Measurements from ENCODE around the gene EPHA8.

Gene EPHA8

GRCh38 chr1:22600071-22600816 is 37.0 kb downstream of the EPHA8 start:
- H3K4me3 ChIP-seq (ENCODE audit: low read depth, low read length) = no peak overlapping the region
- H3K27ac ChIP-seq = no peak overlapping the region
- no peak for DNase-seq
- TF ChIP-seq CTCF (IDR thresholded peaks at IDR 0.05; ENCODE audit: low read depth, low read length, missing control alignments) = no peak
- H3K36me3 ChIP-seq (replicated peaks) = no peaks in the 10 kb centered on the region
- in situ Hi-C loops (cut with HindIII; ENCODE audit: low pct_ligation_motif_present, low sequenced_read_pairs) = no loop called here
- peaks cover 7% of the 10 kb centered on the region for H3K27me3 ChIP-seq (replicated peaks)

- Histone ChIP-seq H3K27me3 (replicated peaks) (peaks cover 7% of the 10 kb centered on the region), H3K4me3 (ENCODE audit: low read depth, low read length) (no peak overlapping the region), H3K27ac (no peak overlapping the region), H3K36me3 (replicated peaks) (no peaks in the 10 kb centered on the region)
- in situ Hi-C loops (cut with HindIII; ENCODE audit: low pct_ligation_motif_present, low sequenced_read_pairs) = no loop called here
- no peak for DNase-seq
- no peak for TF ChIP-seq CTCF (IDR thresholded peaks at IDR 0.05; ENCODE audit: low read depth, low read length, missing control alignments)
Observed at GRCh38 chr1:22600817-22601605, 37.7 kb downstream of the EPHA8 start.

GRCh38 chr1:22601610-22602009 is 38.3 kb downstream of the EPHA8 start:
- no peak overlapping the region for H3K4me3 ChIP-seq (ENCODE audit: low read depth, low read length)
- peaks cover 10% of the 10 kb centered on the region for H3K27me3 ChIP-seq (replicated peaks)
- no peaks in the 10 kb centered on the region for H3K36me3 ChIP-seq (replicated peaks)
- TF ChIP-seq CTCF (IDR thresholded peaks at IDR 0.05; ENCODE audit: low read depth, low read length, missing control alignments) = no peak
- in situ Hi-C loops (cut with HindIII; ENCODE audit: low pct_ligation_motif_present, low sequenced_read_pairs) = no loop called here
- no peak overlapping the region for H3K27ac ChIP-seq
- no peak for DNase-seq

GRCh38 chr1:22602060-22602740 is 38.9 kb downstream of the EPHA8 start:
- no peak overlapping the region for H3K27ac ChIP-seq
- peaks cover 10% of the 10 kb centered on the region for H3K27me3 ChIP-seq (replicated peaks)
- no peak for DNase-seq
- TF ChIP-seq CTCF (IDR thresholded peaks at IDR 0.05; ENCODE audit: low read depth, low read length, missing control alignments) = no peak
- H3K36me3 ChIP-seq (replicated peaks) = no peaks in the 10 kb centered on the region
- H3K4me3 ChIP-seq (ENCODE audit: low read depth, low read length) = no peak overlapping the region
- in situ Hi-C loops (cut with HindIII; ENCODE audit: low pct_ligation_motif_present, low sequenced_read_pairs) = no loop called here

- Histone ChIP-seq H3K27ac (no peak overlapping the region), H3K4me3 (ENCODE audit: low read depth, low read length) (no peak overlapping the region), H3K27me3 (replicated peaks) (peaks cover 14% of the 10 kb centered on the region), H3K36me3 (replicated peaks) (no peaks in the 10 kb centered on the region)
- no peak for DNase-seq
- in situ Hi-C loops (cut with HindIII; ENCODE audit: low pct_ligation_motif_present, low sequenced_read_pairs) = no loop called here
- TF ChIP-seq CTCF (IDR thresholded peaks at IDR 0.05; ENCODE audit: low read depth, low read length, missing control alignments) = no peak
Observed at GRCh38 chr1:22606161-22606560, 42.9 kb downstream of the EPHA8 start.
